GM18502 (cell line): ENCODE data around the gene RANGAP1.

ENCODE experiments used
- ATAC-seq: cut with Tn5 transposase; IDR thresholded peaks from one replicate; pipeline ENCODE4 v1.9.1; 2021; ENCODE audit warnings: mild to moderate bottlenecking; ENCODE audit not compliant: unreplicated experiment, poor library complexity

Gene RANGAP1

GRCh38 chr22:41238570-41239442, 47.2 kb downstream of the RANGAP1 start:
- ATAC-seq, result no peak

DNA sequence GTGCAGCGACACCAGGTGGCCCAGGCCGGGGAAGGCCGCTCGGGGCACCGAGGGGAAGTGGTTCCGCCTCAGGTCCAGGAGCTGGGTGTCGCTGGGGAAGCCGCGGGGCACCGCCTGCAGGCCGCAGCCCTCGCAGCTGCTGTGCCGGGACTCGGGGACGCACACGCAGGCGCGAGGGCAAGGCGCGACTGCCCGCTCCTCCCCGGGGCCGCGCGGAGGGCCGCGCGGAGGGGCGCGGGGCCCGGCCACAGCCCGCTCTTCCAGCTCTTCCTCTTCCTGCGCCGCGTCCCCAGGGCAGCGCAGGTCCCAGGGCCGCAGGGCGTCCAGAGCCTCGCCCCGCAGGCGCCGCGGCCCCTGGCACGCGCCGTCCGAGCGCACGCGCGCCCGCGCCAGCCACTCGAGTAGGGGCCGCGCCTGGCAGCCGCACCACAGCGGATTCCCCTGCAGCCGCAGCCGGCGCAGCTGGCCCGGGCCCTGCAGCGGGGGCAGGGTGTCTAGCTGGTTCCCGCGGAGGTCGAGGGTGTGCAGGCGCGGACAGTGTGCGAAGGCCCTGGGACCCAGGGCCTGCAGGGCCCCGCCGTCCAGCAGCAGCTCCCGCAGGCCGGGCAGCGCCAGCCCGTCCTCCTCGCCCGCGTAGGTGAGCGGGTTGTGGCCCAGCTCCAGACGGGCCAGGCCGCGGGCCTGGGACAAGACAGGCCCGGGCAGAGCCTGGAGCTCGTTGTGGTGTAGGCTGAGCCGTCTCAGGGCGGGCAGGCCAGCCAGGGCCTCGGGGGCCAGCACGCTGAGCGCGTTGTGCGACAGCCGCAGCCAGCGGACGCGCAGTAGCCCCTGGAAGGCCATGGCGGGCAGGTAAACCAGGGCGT, 48.0 kb downstream of the RANGAP1 start:
- ATAC-seq, result peak; percentile 66

GRCh38 chr22:41237036-41237706, 48.8 kb downstream of the RANGAP1 start:
- ATAC-seq, result no peak

GRCh38 chr22:41234815-41235695, 50.9 kb downstream of the RANGAP1 start:
- no peak for ATAC-seq

GRCh38 chr22:41231369-41231768, 54.6 kb downstream of the RANGAP1 start:
- ATAC-seq, result no peak

DNA sequence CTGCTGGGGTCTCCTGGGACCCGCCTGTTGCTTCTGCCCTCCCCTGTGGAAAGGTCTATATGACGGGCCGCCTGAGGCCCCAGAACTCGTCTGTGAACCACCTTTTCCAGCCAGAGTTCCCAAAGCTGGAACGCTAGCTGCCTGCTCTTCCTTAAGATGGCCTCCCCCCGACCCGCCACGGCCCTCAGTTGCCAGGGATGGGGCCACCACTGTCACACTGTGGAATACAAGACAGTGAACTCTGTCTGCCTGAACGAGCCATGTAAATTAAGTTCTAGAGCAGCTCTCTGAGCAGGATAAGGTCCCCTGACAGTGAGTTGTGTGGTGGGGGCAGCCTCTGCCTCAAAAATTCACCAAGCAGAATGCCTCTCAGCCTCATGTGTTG, 55.6 kb downstream of the RANGAP1 start:
- ATAC-seq, result no peak

DNA sequence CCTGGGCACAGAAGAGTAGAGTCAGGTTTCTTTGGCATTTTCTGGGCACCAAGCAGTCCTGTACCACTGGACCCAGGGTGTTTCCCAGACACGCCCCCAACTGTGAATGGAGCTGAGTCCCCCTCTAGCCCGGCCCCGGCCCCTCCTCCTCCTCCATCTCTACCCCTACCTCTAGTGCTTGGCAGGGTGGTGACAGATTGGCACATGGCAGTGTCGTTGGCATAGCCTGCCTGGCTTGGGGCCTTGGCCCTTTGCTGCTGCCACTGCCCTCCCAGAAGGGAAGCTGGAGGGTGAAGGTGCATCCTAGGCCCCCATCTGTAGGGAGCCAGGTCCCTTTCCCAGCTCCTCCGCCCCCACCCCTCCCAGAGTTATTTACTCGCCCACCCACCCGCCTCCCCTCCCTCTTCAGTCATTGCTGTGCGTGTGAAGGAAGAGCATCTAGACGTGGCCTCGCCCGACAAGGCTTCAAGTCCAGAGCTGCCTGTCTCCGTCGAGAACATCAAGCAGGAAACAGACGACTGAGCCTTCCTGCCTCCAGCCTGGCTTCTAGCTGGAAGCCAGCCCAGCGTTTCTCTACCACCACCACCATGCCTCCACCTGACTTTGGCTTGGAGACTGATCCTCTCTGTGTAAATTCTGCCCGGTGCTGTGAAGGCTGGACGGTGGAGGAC, 56.1 kb downstream of the RANGAP1 start:
- no peak for ATAC-seq

- no peak for ATAC-seq
Measured at GRCh38 chr22:41229215-41229614, 56.8 kb downstream of the RANGAP1 start.

DNA sequence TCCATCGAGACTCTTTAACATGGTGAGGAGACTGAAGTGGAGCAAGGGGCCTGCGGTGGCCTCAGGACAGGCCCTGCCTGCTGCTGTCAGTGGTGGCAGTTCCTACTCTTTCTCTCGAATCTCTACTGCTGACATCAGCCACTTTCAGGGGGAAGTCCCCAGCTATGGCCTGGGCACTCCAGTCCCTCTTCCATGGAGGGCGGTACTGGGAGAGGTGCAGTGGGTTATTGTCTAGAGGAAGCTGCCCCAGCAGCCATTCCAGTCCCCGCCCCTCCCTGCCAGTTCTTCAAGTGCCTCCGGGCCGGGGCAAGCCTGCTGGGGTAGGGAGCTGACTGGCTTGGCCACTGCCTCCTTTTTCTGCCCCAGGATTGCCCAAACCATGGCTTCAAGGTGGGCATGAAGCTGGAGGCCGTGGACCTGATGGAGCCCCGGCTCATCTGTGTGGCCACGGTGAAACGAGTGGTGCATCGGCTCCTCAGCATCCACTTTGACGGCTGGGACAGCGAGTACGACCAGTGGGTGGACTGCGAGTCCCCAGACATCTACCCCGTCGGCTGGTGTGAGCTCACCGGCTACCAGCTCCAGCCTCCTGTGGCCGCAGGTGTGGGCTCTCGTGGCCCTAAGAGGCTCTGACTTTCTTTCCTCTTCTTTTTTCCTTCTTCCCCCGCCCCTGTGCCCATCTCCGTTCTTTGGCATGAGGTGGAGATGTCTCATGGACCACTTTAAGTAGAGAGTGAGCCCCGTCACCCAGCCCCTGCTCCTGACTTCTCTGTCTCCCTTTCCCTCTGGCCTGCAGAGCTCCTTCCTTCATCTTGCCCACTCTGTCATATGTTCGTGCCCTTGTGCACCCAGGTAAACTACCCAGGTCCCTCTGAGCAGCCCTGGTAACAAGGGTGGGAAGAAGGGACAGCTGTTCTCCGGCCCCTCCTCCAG, 59.0 kb downstream of the RANGAP1 start:
- ATAC-seq, result no peak

GRCh38 chr22:41223535-41223934, 62.5 kb downstream of the RANGAP1 start:
- no peak for ATAC-seq

DNA sequence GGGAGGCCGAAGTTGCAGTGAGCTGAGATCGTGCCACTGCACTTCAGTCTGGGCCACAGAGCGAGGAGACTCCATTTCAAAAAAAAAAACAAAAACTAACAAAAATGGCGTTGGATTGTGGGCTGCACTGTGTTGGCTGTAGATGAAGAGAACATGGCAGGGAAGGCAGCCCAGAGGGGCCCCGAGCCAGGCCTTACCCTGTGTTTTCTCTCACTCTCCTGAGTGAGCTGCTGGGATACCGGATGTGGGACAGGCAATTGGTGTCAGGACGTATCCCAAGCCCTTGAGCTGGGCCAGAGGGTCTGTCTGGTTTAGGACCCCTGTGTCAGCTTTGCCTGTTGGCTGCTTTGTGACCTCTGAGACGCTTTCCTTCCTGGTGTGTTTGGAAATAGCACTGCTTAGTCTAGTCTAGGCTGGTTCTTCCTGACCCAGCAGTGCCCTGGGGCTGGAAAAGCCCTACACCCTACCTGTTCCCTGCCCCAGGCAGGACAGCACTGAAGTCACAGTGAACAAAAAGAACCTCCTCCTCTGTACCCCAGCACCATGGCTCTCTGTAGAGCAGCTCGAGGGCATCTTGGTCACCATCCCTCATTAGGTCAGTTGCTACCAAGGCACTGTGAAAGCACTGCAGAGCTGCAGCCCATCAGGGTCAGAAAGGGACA, 63.0 kb downstream of the RANGAP1 start:
- ATAC-seq, result no peak

DNA sequence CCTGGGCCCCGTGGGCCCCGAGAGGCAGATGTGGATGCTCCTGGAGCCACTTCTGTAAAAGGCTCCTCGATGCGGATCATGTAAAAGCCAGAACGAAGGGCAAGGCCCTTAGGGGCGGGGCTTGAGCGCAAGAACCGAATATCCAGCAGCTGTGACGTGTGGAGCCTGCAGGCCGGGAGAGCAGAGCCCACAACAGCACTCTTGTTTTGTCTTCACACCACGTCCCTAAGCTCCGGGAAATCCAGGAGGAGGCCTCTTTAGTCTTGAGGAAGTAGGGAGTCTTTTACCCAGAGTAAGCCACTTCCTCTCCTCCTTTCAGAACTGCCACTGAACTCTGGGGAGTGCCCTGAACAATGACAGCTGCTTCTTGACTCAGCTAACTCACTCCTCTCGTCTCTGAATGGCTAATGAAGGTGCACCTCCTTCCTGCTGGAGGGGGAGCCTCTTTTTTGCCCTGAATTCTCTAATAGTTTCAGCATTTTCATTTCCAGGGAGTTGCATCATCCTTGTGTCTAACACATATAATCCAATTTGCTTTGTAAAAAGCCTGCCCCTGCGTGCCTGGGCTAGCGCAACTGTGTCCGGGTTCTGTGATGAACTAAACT, 68.3 kb downstream of the RANGAP1 start:
- ATAC-seq, result no peak

- ATAC-seq, result no peak
Measured at GRCh38 chr22:41216984-41217383, 69.0 kb downstream of the RANGAP1 start.

DNA sequence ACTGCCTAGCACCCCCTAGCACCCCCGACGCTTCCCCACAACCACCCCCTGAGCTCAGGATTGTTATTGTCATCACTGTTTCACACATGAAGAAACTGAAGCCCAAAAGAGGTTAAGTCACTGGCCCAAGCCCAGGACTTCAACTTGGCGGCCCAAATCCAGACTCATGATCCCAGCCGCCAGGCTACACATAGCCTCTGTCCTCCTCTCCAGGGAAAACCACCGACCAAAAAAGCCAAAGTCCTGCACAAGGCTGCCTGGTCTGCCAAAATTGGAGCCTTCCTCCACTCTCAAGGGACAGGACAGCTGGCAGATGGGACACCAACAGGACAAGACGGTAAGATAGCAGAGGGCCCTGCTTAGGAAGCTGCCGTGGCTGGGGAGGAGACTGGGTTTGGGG, 70.1 kb downstream of the RANGAP1 start:
- ATAC-seq, result no peak

DNA sequence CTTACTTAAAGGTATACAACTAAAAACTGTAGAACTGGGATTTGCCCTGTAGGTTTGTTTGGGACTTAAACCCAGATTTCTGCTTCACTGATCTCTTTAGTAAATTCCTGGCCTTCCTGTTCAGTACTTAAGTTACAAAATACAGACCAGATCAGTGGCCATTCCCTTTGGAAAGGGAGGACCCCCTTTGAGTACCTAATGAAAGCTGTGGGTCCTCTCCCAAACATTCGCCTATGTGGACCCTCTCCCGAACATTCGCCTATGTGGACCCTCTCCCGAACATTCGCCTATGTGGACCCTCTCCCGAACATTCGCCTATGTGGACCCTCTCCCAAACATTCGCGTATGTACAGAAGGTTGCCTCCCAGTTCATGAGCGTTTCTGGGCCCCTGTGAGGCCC, 70.6 kb downstream of the RANGAP1 start:
- ATAC-seq, result no peak

- no peak for ATAC-seq
Measured at GRCh38 chr22:41206719-41207118, 79.3 kb downstream of the RANGAP1 start.
